Activated naive CD4-positive, alpha-beta T cell treated with anti-CD3 and anti-CD28 coated beads, Interleukin-2, amount 10 ng/mL, durations not matched to agents 7 days and 5 days (primary cell): Measurements from ENCODE around the gene LGALS4.
"Not testable (repeated sequence)": the region's sequence is repeated elsewhere in the genome, so short reads cannot be mapped to it uniquely, and the experiment has no call there.

Experiments used
- CTCF ChIA-PET: fragments of 350-600 bp; sonication (Branson Sonifier 250); formaldehyde crosslinking; loops from one replicate; lab custom pipeline; 2021; ENCODE audit warnings: antibody characterized with exemption; lab: Charles Lee
- DNase-seq: peaks from one replicate; pipeline ENCODE4 v3.0.0-alpha.2; 2020
- H3K27ac Mint-ChIP-seq: one replicate; pipeline ENCODE4 v1.8.0; 2021; ENCODE audit warnings: mild to moderate bottlenecking, moderate library complexity, mixed read lengths
- H3K27me3 Mint-ChIP-seq: one replicate; pipeline ENCODE4 v1.8.0; 2021; ENCODE audit warnings: mild to moderate bottlenecking, mixed read lengths
- H3K36me3 Mint-ChIP-seq: one replicate; pipeline ENCODE4 v1.8.0; 2021; ENCODE audit warnings: mixed read lengths
- H3K4me1 Mint-ChIP-seq: one replicate; pipeline ENCODE4 v1.8.0; 2021; ENCODE audit warnings: mixed read lengths
- H3K4me3 Mint-ChIP-seq: one replicate; pipeline ENCODE4 v1.8.0; 2021; ENCODE audit warnings: mild to moderate bottlenecking, moderate library complexity, mixed read lengths
- H3K9me3 Mint-ChIP-seq: one replicate; pipeline ENCODE4 v1.8.0; 2021; ENCODE audit warnings: mixed read lengths

The LGALS4 gene

DNA sequence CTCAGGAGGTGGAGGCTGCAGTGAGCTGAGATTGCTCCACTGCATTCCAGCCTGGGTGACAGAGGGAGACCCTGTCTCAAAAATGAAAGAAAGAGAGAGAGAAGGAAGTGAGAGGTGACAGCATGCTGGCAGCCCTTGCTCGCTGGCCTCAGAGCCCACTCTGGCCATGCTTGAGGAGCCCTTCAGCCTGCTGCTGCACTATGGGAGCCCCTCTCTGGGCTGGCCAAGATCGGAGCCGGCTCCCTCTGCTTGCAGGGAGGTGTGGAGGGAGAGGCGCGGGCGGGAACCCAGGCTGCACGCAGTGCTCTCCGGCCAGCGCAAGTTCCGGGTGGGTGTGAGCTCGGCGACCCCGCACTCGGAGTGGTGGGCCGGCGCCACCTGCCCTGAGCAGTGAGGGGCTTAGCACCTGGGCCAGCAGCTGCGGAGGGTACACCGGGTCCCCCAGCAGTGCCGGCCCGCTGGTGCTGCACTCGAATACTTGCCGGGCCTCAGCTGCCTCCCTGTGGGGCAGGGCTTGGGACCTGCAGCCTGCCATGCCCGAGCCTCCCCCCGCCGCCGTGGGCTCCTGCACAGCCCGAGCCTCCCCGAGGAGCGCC, 8.6 kb upstream of the LGALS4 start:
- H3K4me3 Mint-ChIP-seq, CTCF ChIA-PET, DNase-seq, H3K4me1 Mint-ChIP-seq, H3K27ac Mint-ChIP-seq, H3K9me3 Mint-ChIP-seq, H3K27me3 Mint-ChIP-seq: not testable (repeated sequence)
- peaks cover 45% of the 10 kb centered on the region for H3K36me3 Mint-ChIP-seq

DNA sequence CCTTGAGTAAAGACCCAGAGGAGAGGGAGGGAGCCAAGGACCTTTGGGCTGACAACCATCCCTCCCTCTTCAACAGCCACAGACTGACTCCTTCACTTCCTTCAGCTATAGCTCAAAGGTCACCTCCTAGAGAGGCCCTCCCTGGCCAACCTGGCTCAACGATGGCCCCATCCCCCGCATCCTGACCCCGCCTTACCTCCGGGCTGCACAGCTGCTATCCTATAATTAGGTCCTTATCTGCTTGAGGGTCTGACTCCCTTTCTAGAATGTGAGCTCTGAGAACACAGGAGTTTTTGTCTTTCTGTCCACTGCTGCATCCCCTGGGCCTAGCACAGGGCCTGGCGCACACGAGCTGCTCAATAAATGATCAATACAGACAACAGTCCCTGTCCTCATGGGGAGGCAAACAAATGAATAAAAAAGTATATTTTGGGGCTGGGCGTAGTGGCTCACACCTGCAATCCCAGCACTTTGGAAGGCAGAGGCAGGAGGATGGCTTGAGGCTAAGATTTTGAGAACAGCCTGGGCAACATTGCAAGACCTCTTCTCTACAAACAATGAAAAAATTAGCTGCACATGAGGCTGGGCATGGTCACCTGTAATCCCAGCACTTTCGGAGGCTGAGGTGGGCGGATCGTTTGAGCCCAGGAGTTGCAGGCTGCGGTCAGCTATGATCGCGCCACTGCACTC, 6.6 kb upstream of the LGALS4 start:
- Mint-ChIP-seq H3K9me3 (no peaks in the 10 kb centered on the region), H3K36me3 (peaks cover 49% of the 10 kb centered on the region), H3K4me1 (no peaks in the 10 kb centered on the region), H3K27ac (no peak overlapping the region), H3K4me3 (no peak overlapping the region), H3K27me3 (no peaks in the 10 kb centered on the region)
- DNase-seq = no peak
- CTCF ChIA-PET = interaction anchor here (0.6 kb wide), 2 partner anchors 10 to 78 kb away, joined by 3 read pairs; no protein-coding TSS in a partner anchor

DNA sequence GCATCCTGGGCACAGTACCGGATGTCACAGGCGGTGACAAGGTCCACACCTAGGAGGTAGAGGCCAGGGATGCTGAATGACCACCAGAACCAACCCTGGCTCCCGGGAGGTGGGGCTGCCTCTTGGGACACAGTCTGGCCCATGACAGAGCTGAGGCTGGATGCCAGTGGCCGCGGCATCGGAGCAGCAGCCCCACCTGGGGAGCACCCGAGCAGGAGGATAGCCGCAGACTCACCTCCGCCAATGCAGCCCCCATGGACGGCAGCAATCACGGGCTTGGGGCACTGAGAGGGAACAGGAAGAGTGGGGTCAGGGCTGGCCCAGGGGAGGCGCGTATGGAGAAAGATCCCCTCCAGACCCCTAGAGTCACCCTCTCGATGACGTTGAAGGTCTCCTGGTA, 4.3 kb upstream of the LGALS4 start:
- CTCF ChIA-PET = interaction anchor here (1.4 kb wide), 1 partner anchor 21 kb away, joined by 3 read pairs; no protein-coding TSS in a partner anchor
- Mint-ChIP-seq H3K27ac (no peak overlapping the region), H3K27me3 (no peaks in the 10 kb centered on the region), H3K4me1 (no peaks in the 10 kb centered on the region), H3K4me3 (no peak overlapping the region), H3K9me3 (no peaks in the 10 kb centered on the region), H3K36me3 (peaks cover 26% of the 10 kb centered on the region)
- DNase-seq = no peak

DNA sequence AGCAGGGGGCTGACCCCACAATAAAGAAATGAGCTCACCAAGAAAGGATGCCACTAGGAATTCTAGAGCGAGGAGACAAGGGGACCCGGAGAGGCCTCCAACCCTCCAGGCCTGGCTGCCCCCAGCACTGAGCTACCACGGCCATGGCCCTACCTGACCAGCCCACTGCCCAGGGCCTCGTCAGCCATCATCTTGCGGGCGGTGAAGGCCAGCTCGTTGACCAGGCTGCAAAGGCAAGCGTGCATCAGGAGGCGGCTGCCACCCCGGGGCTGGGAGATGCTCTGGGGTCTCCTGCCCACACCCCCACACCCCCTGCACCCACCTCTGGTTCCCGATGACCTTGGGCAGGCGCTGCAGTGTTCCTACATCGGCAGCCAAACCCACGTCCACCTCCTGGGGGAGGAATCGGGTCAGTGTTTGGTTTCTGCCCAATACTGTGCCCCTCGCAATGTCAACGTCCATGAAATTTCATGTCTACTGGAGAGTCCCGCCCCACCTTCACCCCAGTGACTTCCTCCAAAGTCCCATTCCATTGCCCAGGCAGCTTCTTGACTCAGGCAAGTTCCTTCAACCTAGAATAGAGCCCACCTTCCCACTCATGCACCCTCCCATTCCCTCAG, 3.5 kb upstream of the LGALS4 start:
- CTCF ChIA-PET = no interaction called here
- no peak overlapping the region for H3K4me3 Mint-ChIP-seq
- no peak for DNase-seq
- H3K27ac Mint-ChIP-seq = no peak overlapping the region
- H3K4me1 Mint-ChIP-seq = no peaks in the 10 kb centered on the region
- no peaks in the 10 kb centered on the region for H3K9me3 Mint-ChIP-seq
- no peaks in the 10 kb centered on the region for H3K27me3 Mint-ChIP-seq
- H3K36me3 Mint-ChIP-seq = peaks cover 23% of the 10 kb centered on the region

DNA sequence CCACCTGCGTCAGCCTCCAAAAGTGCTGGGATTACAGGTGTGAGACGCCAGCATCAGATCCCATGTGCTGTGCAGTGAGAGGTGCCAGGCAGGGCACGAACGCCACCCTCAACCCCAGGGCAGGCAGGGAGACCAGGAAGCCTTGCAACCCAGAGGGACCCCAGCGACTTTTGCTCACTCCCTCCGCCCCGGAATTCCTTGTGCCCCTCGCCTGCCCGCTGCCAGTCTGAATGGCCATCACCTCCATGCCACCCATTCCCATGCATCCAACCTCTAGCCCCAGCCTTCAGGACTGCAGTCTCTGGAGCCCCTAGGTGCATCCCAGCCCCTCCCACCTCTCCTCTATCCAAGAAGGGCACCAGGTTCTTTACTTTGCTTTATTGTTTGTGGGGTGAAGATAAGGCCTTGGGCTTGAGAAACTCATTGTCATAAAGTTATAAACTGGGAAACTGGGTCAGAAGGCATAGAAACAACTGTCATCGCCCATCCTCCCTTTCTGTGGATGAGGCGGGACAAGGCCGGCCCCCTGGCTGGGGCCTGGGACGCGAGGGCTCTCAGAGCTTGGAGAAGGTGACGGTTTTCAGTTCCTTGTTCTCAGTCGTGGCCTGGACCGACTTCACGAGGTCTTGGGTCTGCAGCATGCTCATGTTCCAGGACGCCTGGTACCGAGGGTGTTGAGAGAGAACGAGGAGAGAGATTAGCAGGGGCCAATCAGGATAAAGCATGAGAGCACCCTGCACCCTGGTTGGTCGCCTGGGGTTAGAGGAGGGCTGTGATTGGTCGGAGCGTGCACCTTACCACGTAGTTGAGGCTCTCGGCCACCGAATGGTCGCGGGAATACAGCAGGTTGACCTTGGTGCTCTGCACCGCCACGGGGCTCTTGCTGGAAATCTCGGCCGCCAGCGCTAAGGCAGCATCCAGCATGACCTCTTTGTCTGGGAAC, 2.6 kb upstream of the LGALS4 start:
- Mint-ChIP-seq H3K27me3 (no peaks in the 10 kb centered on the region), H3K4me1 (no peaks in the 10 kb centered on the region), H3K9me3 (no peaks in the 10 kb centered on the region), H3K4me3 (no peak overlapping the region), H3K36me3 (peaks cover 19% of the 10 kb centered on the region), H3K27ac (no peak overlapping the region)
- DNase-seq = no peak
- CTCF ChIA-PET = no interaction called here

DNA sequence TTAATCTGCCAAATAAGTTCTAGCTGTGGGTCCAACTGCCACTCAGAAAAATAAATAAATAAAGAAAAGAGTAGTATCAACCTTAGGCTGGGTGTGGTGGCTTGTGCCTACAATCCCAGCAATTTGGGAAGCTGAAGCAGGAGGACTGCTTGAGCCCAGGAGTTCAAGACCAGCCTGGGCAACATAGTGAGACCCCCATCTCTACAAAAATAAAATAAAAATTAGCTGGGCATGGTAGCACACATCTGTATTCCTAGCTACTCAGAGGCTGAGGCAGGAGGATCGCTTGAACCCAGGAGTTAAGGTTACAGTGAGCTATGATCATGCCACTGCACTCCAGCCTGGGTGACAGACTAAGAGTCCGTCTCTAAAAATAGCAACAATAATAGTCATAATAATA, 1.2 kb upstream of the LGALS4 start:
- H3K9me3 Mint-ChIP-seq, H3K4me3 Mint-ChIP-seq, H3K27me3 Mint-ChIP-seq, DNase-seq, H3K4me1 Mint-ChIP-seq, H3K27ac Mint-ChIP-seq, CTCF ChIA-PET: not testable (repeated sequence)
- H3K36me3 Mint-ChIP-seq = peaks cover 15% of the 10 kb centered on the region

DNA sequence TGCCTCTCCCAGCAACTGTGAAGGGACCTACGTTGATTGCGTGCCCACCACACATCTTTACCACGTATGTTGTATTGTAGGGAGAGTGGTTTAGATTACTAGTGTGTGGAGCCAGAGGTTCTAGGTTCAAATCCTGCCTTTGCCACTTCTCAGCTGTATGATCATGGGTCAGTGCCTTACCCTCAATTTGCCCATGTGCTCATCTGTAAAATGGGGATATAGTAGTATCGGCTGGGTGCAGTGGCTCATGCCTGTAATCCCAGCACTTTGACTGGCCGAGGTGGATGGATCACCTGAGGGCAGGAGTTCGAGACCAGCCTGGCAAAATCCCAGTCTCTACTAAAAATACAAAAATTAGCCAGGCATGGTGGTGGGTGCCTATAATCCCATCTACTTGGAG, 578 bp upstream of the LGALS4 start:
- Mint-ChIP-seq H3K27me3 (no peaks in the 10 kb centered on the region), H3K9me3 (no peaks in the 10 kb centered on the region), H3K4me1 (no peaks in the 10 kb centered on the region), H3K36me3 (peaks cover 15% of the 10 kb centered on the region), H3K4me3 (no peak overlapping the region), H3K27ac (no peak overlapping the region)
- no peak for DNase-seq
- CTCF ChIA-PET = no interaction called here

DNA sequence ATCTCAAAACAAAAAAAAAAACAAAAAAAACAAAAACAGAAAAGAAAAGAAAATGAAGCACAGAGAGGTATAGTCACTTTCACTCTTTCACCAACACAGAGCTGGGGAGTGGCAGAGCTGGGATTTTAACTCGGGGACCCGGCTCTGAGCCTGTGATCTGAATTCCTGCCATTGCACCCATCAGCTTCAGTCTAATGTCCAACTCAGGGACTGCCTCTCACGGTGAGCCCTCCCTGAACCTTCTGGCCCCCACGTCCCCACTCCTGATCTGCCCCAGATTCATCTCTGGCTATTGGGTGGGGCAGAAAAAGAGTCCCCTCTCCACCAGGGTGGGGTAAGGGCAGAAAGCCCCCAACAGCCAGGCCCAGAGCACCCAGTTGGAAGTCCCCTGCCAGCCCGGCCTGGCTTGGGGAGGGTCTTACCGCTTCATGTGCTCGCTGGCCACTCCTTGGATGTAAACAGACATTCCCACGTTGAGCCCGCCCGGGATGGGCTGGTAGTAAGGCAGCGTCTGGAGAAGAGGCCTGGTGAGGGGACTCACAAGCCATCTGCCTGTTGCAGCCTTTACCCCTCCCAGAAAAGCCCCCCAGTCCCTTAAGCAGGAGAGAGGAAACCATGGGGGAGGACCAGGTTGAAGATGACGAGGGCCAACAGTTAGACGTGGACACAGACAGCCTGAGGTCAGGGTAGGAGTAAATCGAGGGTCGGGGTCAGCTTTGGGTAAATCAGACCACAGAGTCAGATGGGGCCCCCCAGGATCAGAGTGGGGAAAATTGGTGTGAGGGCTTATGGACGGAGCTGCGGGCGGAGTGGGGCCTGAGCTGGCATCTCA, 520 bp downstream of the LGALS4 start:
- H3K27me3 Mint-ChIP-seq = peaks cover 3% of the 10 kb centered on the region
- no peaks in the 10 kb centered on the region for H3K4me1 Mint-ChIP-seq
- H3K27ac Mint-ChIP-seq = no peak overlapping the region
- no peaks in the 10 kb centered on the region for H3K9me3 Mint-ChIP-seq
- H3K4me3 Mint-ChIP-seq = no peak overlapping the region
- CTCF ChIA-PET = no interaction called here
- peaks cover 12% of the 10 kb centered on the region for H3K36me3 Mint-ChIP-seq
- no peak for DNase-seq

DNA sequence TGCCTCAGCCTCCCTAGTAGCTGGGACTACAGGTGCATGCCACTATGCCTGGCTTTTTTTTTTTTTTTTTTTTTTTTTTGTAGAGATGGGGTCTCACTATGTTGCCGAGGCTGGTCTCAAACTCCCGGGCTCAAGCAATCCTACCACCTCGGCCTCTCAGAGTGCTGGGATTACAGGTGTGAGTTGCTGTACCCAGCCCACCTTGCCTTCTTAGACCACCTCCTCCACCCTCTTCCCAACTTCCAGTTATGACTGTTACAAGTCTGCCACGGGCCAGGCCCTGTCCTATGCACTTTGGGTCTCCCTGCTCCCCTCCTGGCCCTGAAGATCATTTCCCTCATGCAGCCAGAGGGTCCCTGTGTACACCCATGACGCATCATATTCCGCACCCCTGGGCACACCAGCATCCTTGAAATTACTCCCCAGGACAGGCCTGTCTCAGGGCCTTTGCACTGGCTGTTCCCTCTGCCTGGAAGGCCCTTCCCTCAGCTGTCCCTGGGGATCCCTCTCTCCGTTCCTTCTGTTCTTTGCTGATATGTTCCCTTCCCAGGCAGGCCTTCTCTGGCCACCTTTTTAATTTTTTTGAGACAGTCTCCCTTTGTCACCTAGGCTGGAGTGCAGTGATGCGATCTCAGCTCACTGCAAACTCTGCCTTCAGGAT, 3.0 kb downstream of the LGALS4 start:
- Mint-ChIP-seq H3K27me3 (peaks cover 8% of the 10 kb centered on the region), H3K9me3 (no peaks in the 10 kb centered on the region), H3K4me1 (peaks cover 6% of the 10 kb centered on the region), H3K36me3 (no peaks in the 10 kb centered on the region), H3K27ac (no peak overlapping the region), H3K4me3 (no peak overlapping the region)
- CTCF ChIA-PET = no interaction called here
- DNase-seq = no peak

DNA sequence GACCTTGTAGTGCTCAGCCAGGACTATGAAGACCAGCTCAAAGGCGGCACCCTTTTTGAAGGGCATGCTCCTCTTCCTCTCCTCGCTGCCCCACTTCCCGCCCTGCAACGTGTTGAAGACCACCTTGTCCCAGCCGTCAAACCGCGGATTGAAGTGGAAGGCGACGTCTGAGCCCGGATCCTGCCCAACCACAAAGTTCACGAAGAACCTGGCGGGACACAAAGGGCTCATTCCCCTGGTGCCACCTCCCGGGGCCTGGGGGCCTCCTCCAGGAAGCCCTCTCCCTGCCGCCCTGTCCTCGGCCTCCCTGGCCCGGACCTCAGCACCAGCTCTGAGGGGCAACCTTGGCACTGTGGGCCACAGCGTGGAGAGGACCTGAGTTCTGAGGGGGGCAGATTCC, 4.0 kb downstream of the LGALS4 start:
- H3K27ac Mint-ChIP-seq = no peak overlapping the region
- H3K36me3 Mint-ChIP-seq = no peaks in the 10 kb centered on the region
- DNase-seq = no peak
- peaks cover 6% of the 10 kb centered on the region for H3K4me1 Mint-ChIP-seq
- no peak overlapping the region for H3K4me3 Mint-ChIP-seq
- H3K9me3 Mint-ChIP-seq = no peaks in the 10 kb centered on the region
- H3K27me3 Mint-ChIP-seq = peaks cover 8% of the 10 kb centered on the region
- CTCF ChIA-PET = no interaction called here

DNA sequence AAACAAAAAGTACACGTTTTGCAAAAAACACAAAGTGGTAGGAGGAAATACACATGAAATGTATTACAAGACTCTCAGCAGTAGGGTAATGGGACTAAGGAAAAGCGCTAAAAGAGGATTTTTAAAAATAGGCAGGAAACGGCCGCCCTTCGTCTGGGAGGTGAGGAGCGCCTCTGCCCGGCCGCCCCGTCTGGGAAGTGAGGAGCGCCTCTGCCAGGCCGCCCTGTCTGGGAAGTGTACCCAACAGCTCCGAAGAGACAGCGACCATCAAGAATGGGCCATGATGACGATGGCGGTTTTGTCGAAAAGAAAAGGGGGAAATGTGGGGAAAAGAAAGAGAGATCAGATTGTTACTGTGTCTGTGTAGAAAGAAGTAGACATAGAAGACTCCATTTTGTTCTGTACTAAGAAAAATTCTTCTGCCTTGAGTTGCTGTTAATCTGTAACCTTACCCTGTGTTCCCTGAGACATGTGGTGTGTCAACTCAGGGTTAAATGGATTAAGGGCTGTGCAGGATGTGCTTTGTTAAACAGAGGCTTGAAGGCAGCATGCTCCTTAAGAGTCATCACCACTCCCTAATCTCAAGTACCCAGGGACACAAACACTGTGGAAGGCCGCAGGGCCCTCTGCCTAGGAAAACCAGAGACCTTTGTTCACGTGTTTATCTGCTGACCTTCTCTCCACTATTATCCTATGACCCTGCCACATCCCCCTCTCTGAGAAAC, 5.2 kb downstream of the LGALS4 start:
- H3K27ac Mint-ChIP-seq, H3K27me3 Mint-ChIP-seq, H3K9me3 Mint-ChIP-seq, H3K36me3 Mint-ChIP-seq, H3K4me1 Mint-ChIP-seq, H3K4me3 Mint-ChIP-seq, DNase-seq, CTCF ChIA-PET: not testable (repeated sequence)

DNA sequence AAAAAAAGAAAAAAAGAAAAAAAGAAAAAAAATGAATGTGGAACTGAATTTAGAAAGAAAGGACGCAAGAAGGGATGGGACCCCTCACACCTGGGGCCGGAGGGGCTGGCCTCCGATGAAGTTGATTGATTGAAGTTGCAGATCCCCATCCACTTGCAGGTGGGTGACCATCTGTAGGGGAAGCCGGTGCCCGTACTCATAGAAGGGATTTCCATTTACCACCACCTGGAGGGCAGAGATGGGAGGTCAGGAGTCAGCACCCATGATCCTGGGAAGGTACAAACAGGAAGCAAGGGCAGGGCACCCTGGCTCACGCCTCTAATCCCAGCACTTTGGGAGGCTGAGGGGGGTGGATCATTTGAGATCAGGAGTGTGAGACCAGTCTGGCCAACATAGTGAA, 6.4 kb downstream of the LGALS4 start:
- Mint-ChIP-seq H3K27ac (no peak overlapping the region), H3K4me3 (no peak overlapping the region), H3K36me3 (no peaks in the 10 kb centered on the region), H3K9me3 (no peaks in the 10 kb centered on the region), H3K4me1 (peaks cover 6% of the 10 kb centered on the region), H3K27me3 (peaks cover 10% of the 10 kb centered on the region)
- CTCF ChIA-PET = no interaction called here
- DNase-seq = no peak

DNA sequence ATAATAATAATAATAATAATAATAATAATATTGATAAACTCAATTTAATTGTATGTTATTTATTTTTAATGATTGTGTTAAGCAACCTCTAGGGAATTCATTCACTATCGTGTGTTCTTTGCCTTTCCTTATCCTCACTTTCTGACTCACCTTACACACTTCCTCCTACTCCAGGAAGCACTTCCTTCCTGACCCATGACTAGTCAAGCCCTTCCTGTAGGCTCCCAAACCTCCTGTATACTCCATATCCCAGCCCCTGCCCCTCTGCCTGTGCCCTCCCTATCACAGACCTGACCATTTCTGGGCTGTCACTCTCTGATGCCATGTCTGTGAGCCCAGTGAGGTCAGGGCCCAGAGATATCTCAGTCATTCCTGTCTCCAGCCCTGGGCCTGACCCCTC, 7.6 kb downstream of the LGALS4 start:
- CTCF ChIA-PET = no interaction called here
- H3K9me3 Mint-ChIP-seq = no peaks in the 10 kb centered on the region
- peaks cover 6% of the 10 kb centered on the region for H3K4me1 Mint-ChIP-seq
- no peak overlapping the region for H3K27ac Mint-ChIP-seq
- no peaks in the 10 kb centered on the region for H3K36me3 Mint-ChIP-seq
- H3K27me3 Mint-ChIP-seq = peaks cover 10% of the 10 kb centered on the region
- no peak overlapping the region for H3K4me3 Mint-ChIP-seq
- no peak for DNase-seq
